ENCODE data around the gene REEP2.
"Not testable (repeated sequence)": the region's sequence is repeated elsewhere in the genome, so short reads cannot be mapped to it uniquely, and the experiment has no call there.

REEP2 gene

DNA sequence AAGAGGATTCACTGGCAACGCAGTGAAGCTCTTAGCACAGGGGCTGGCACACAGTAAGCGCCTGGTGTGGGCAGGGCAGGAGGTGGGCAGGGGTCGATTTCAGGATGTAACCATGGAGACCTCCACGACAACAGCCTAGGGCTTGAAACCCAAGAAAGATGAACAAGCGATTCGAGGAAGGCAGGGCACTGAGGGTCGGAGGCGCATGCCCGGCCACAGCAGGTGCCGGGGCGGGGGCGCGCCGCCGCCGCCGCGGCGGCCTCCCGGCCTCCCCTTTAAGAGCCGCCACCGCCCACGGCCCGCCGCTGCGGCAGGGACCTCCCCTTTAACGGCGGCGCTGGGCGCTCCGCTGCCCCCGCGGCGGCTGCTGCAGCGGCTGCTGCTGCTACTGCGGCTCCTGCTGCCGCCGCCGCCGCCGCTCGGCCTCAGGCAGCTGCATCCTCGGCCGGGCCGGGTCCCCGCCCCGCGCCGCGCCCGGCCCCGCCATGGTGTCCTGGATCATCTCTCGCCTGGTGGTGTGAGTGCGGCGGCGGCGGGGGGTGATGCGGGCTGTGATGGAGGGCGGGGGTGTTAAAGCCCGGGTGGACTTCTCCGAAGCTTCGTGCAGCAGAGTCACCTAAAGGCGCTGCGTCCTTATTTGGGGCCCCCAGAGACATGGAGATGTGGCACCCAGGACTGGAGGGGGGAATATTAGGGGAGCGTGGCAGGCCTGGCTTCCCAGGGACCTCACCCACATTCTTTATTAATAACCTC lies at the start of gene REEP2:
Gene REEP2 (plus strand): TSS at position 334 of the 753 bp plus-strand sequence. CDS start 152 bp downstream, at position 486.
- DNase-seq: peak; percentile 51 to 60

DNA sequence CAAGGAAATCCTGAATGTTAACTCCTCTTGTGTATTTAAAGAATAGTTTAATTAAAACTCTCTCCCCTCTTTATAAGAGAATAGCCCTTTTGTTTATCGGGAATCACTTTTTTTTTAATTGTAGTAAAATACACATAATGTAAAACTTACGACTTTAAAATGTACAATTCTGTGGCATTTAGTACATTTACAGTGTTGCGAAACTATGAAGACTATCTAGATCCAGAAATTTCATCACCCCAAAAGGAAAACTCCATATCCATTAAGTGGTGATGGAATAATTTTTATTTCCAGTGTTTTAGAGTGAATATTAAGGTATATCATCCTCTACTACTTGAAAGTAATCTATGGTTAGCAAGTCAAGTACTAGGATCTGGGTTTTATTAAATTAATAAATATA lies 49.5 kb upstream of the REEP2 start:
- DNase-seq: no peak

DNA sequence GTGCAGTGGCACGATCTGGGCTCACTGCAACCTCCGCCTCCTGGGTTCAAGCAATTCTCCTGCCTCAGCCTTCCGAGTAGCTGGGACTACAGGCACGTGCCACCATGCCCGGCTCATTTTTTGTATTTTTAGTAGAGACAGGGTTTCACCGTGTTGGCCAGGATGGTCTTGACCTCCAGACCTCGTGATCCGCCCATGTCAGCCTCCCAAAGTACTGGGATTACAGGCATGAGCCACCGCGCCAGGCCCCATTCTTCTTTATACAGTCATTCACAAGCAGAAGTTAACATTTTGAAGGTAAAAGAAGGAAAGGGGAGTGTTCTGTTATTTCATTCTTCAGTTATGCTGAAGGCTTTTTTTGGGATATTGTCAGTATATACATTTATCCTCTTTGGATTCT lies 48.9 kb upstream of the REEP2 start:
- not testable (repeated sequence) for DNase-seq

DNA sequence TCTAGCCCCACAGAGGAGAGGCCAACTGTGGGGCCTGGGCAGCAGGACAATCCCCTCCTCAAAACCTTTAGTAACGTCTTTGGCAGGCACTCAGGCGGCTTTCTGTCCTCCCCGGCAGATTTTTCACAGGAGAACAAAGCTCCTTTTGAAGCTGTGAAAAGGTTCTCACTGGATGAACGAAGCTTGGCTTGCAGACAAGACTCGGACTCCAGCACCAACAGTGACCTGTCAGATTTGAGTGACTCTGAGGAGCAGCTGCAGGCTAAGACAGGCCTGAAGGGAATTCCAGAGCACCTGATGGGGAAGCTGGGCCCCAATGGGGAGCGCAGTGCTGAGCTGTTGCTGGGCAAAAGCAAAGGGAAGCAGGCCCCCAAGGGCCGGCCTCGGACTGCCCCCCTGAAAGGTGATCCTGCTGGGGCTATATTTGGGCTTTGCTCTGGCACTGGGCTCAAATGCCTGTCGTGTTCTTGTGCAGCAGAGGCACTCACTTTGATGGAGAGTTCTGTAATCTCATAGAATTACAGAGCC lies 46.9 kb upstream of the REEP2 start:
- no peak for DNase-seq

- no peak for DNase-seq
These were observed 36.2 kb upstream of the REEP2 start for GRCh38 chr5:138402640-138403039.

DNA sequence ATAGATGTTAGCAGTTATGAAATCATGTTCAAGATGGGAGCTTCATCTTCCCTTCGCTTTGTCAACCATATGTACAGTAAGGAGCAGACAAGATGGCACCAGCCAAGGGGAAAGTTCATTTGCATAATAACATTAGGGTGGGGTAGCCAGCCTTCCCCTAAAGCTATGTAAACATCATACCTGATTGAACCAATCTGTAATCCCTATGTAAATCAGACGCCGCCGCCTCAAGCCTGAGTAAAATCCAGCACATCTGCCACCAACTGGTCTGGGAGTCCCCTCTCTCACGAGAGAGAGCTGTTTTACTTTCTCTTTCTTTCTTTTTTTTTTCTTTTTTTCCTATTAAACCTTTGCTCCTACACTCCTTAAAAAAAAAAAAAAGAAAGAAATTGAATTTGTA lies 30.8 kb upstream of the REEP2 start:
- DNase-seq: no peak

- peak; percentile 4 to 11 for DNase-seq
These were observed 27.7 kb upstream of the REEP2 start for GRCh38 chr5:138410996-138411640.

DNA sequence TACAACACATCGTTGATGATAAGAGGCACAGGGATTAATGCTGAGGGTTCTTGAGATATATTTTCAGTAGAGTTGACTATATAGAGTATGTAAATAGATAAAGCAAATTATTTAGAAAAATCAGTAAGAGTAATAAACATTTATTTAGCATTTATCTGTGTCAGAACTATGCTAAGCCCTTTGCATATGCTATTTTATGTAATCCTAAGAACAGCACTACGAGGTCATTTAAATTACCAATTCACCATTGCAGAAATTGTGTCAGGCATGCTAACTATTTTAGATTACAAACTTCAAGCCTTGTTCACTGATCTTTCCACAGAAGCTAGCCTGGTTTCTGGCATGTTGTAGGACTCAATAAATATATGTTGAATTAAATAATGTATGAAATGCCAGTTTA lies 20.4 kb upstream of the REEP2 start:
- DNase-seq: no peak

- no peak for DNase-seq
These were observed 13.8 kb upstream of the REEP2 start for GRCh38 chr5:138425079-138425478.

DNA sequence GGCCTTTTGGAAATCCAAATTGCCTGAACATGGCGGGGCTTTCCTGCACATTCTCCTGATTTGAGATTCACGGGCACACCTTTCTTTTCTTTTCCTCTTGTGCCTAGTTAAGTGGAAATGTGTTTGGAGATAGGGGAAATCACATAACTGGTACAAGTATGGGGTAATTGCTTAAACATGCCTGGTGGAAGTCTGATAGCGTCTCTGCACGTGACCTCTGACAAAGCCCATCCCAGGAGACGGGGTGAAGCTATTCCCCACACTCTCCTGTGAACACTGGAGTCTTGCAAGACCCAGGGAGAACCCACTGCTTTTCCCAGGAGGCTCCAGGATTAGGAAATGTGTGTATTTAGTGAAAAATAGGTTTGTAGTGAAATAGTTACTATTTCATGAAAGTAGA lies 2.9 kb upstream of the REEP2 start:
- DNase-seq: no peak

DNA sequence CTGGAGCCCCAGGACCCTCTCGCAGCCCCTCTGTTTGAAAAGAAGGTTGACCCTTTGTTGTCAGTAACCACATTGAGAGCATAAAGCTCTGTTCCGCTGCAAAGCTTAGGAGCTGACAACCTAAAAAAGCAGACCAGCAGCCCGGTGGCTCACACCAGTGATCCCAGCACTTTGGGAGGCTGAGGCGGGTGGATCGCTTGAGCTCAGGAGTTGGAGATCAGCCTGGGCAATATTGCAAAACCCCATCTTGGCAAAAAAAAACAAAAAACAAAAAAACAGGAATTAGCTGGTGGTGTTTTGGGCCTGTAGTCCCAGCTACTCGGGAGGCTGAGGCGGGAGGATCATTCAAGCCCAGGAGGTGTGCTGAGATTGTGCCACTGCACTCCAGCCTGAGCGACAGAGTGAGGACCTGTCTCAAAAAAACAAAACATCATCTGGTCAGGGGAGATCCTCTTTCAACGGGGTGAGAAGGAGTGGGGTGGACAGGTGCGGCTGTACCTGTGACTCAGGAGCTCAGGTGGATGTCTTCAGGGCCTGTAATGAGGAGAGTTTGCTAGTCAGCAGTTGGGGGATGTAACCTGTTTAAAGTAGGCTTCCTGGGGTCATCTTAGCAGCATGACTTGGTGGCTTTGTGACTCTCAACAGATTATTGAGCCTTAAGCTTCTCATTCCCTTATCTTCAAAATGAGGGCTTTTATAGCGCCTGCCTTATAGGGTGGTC lies 694 bp upstream of the REEP2 start:
- DNase-seq: no peak

DNA sequence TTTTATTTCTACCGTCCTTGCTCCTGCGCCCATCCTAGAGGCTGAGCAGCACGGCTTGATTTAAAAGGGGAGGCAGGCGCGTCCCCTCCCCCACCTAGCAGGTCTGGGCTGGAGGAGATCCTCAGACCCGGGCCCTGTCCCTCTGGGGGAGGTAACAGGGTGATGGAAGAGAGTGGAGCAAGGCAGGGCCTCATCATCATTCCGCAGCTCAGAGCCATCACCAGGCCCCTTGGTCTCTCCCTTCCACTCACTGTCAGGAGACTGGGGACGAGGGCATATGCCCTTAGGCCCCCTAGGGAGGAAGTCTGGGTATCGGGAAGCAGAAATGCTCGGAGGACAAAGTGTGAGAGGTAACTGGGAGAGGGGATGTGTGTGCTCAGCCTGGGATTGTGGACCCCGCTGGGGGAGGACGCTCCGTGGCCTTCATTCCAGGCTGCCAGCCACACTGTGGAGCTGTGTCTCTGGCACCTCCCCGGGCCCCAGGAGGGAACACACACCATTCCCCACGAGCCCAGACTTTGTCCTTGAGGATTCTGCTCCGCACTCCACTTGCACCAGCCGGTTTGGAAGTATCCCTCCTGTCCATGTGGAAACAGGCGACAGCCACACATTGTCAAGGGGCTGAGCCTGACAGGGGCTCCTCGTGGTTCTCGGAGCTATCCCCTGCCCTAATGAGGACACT lies 761 bp downstream of the REEP2 start:
- no peak for DNase-seq

DNA sequence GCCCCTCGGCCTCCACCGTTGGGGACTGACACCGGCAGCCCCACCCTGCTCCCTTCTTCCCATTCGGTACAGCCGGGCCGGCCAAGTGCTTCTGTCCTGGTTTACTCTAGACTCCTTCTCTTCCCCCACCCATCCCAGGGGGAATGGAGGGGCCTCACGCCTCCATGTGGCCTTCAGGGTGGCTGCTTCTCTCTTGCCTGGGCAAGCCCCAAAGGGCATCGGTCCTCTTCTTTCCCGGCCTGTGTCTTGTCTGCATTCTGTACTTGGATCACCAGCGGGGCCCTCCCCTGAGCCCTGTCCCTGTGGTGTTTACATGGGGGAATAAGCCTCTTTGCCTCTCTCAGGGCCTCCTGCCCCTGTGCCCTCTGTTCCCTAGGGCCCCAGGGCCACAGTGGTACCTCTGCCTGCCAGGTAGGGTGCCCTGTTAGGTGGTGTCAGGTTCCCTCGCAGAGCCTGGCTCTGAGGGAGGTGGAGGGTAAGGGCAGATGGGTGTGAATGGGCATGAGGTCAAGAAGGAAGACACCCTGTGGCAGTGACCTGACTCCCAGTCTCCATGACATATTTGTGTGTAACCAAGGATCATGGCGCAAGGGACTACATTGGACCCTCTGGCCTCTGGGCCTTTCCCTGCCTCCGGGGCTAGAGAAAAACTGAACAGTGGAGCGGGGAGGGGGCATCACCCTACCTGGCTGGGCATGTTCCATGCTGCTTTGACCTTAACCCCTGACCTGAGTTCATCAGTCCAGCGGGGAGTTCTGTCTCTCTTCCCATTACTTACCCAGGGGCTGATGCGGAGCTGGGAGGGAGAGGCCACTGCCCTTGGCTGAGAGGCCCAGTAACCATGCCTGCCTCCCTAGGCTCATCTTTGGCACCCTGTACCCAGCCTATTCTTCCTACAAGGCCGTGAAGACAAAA lies 1.6 kb downstream of the REEP2 start:
- DNase-seq: no peak

DNA sequence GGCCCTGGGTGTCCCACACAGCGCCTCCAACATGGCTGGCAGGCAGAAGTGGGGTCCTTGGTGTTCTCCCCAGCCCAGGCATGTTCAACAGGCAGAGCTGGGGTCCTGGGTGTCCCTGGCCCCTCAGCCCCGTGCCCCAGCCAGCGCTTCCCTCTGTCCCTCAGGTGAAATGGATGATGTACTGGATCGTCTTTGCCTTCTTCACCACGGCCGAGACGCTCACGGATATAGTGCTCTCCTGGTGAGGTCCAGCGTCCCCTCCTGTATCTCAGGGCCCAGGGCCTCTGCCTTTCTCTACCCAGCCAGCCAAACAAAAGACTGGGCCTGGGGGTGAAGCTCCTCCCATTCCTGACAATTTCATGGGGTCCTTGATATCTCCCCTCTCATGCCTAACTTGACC lies 2.4 kb downstream of the REEP2 start:
- DNase-seq: no peak

DNA sequence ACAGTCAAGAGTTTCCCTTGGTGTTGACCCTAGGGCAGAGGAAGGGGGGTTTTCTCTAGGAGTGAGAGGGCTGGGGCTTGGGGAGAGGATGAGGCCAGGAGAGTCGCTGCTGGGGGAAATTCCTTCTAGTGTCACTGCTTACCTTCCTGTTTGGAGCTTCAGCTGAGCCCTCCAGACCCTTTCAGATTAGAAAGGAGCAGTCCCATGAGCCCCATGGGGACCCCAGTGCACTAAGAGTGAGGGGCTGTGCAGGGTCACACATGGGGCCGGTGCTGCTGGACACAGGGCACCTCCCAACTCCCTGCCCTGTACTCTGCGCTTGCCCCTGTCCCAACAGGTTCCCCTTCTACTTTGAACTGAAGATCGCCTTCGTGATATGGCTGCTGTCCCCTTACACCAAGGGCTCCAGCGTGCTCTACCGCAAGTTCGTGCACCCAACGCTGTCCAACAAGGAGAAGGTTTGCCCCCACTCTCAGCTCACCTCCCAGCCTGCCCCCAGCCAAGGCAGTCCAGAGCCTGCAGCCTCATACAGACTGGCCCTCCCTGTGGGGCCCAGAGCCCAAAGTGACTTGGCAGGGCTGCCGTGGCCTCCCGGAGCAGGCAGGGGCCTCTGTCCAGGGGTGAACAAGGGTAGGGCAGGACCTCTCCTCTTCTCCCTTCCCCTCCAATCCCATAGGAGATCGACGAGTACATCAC lies 5.4 kb downstream of the REEP2 start:
- DNase-seq: no peak

GRCh38 chr5:138444774-138445546 lies 6.1 kb downstream of the REEP2 start:
- no peak for DNase-seq

DNA sequence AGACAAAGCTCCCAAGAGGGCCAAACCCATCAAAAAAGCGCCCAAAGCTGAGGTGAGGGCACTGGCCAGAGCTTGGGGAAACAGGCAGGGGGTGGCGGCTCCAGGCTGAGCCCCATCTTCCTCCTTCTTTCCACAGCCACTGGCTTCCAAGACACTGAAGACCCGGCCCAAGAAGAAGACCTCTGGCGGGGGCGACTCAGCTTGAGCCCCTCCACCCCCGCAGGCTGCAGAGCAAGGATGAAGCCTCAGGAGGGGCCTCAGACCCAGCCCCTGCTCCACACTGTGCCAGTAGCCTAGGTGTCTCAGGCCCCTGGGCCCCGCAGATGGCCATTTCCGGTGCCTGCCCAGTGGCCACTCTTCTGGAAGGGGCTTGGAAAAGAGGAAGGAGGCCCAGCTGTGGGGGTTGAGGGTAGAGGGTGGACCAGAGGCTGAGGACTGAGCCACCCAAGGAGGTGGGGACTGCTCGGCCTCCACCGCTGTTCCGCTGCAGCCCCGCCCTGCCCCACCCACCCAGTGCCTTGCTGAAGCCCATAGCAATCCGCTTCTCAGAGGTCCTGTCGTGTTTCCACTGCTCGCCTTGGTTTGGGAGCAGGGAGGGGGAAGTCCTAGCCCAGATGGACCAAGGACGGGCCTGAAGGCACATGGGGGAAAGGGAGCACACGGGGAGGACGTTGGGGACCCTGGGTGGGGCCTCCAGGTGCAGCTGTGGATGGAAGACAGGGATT lies 6.9 kb downstream of the REEP2 start:
- DNase-seq: no peak

DNA sequence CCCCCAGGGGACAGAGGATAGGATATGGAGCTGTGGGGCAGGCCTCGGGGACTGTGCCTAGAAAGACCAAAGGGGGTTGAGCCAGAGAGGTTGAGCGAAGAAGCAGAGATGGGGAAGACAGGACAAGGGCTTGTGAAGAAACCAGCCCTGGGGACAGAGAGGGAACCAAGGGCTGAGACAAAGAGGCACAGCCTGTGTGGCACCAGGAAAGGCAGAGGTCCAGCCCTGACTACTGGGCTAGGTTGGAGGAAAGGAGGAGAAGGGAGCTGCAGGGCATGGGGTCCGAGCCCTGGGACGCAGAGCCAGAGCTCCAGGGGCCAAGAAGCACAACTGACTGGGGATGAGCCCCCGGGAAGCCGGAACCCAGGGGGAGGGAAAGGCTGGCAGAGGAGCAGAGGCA lies 9.2 kb downstream of the REEP2 start:
- no peak for DNase-seq

DNA sequence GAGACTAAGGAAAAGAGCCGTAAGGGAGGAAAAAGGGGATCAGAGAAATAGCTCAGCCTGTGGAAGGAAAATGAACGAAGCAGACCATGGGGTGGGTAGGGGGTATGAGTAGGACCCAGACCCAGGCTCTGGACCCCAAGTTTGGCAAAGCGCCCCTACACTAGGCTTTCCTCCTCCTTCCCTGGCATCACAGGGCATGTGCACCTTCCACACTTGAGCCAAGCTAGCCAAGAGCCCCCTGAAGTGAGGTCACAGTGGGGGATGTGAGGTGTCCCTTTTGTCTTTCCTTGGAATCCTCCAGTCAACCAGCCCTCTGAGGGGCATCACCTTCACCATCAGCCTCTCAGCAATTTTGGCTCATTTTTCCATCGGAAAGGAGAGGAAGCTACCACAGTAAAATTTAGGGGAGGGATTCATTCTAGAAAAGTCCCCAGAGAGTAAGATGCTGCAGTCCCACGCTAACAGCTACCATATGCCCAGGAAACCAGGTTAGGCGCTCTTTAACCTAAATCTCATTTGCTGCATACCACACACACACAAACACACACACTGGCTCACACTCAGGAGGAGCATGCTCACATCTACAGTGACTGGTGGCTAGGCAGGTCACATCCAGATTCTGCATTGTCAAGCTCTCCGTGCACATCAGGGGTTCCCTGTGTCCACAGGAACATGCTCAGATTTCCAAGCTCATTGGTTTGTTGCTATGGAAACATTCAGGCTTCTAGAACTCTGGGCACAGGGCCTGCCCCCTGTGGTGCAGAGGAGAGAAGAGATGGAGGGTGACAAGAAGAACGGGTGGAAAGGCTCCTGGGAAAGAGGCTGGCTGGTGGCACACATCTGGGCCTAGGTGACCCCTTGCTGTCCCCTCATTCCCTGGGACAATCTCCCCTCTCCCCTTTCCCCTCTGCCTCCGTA lies 9.9 kb downstream of the REEP2 start:
- no peak for DNase-seq

Data from activated CD4-positive, alpha-beta T cell treated with anti-CD3 and anti-CD28 coated beads, Interleukin-2, amount 50 U/mL, for 4 hours (primary cell).